CD4-positive, alpha-beta T cell treated with Interleukin-17A for 1 hour (primary cell): ENCODE data around the gene LRRC36.

Experiments used
- DNase-seq: peaks from one replicate; pipeline ENCODE4 v3.0.0-alpha.2; 2020

The LRRC36 gene

GRCh38 chr16:67392301-67393059 lies 65.9 kb downstream of the LRRC36 start:
- DNase-seq: no peak

GRCh38 chr16:67393111-67393787 lies 66.6 kb downstream of the LRRC36 start, which contains the start of gene TPPP3:
Gene TPPP3 (minus strand): TSS chr16:67393498. CDS start chr16:67391111, 2,387 bp downstream.
- DNase-seq: peak; percentile 64

- DNase-seq: no peak
Observed at GRCh38 chr16:67393788-67394154, 67.2 kb downstream of the LRRC36 start.

GRCh38 chr16:67394155-67395104 lies 67.8 kb downstream of the LRRC36 start:
- DNase-seq: peak; percentile 16

GRCh38 chr16:67395105-67395457 lies 68.5 kb downstream of the LRRC36 start:
- DNase-seq: no peak

GRCh38 chr16:67395458-67396158 lies 69.0 kb downstream of the LRRC36 start:
- no peak for DNase-seq

GRCh38 chr16:67396159-67397035 lies 69.8 kb downstream of the LRRC36 start:
- no peak for DNase-seq

- no peak for DNase-seq
Observed at GRCh38 chr16:67397036-67397801, 70.6 kb downstream of the LRRC36 start.

- no peak for DNase-seq
Observed at GRCh38 chr16:67397812-67398545, 71.4 kb downstream of the LRRC36 start.

GRCh38 chr16:67398546-67399217 lies 72.1 kb downstream of the LRRC36 start:
- no peak for DNase-seq

- DNase-seq: peak; percentile 33
Observed at GRCh38 chr16:67399218-67399733, 72.7 kb downstream of the LRRC36 start.

GRCh38 chr16:67399749-67400704 lies 73.4 kb downstream of the LRRC36 start:
- no peak for DNase-seq

- no peak for DNase-seq
Observed at GRCh38 chr16:67400901-67401300, 74.3 kb downstream of the LRRC36 start.

- no peak for DNase-seq
Observed at GRCh38 chr16:67403976-67404555, 77.5 kb downstream of the LRRC36 start.

- DNase-seq: no peak
Observed at GRCh38 chr16:67404740-67405226, 78.2 kb downstream of the LRRC36 start.

GRCh38 chr16:67405336-67405735 lies 78.7 kb downstream of the LRRC36 start:
- DNase-seq: no peak
